ENCODE data around the gene KNDC1.
"Not testable (repeated sequence)": the region's sequence is repeated elsewhere in the genome, so short reads cannot be mapped to it uniquely, and the experiment has no call there.

KNDC1 gene

GRCh38 chr10:133141144-133141957 lies 18.7 kb upstream of the KNDC1 start:
- no peak for DNase-seq

GRCh38 chr10:133141958-133142340 lies 18.1 kb upstream of the KNDC1 start:
- no peak for DNase-seq

- DNase-seq: no peak
Measured at GRCh38 chr10:133142523-133143199, 17.4 kb upstream of the KNDC1 start.

- DNase-seq: no peak
Measured at GRCh38 chr10:133143200-133143533, 16.9 kb upstream of the KNDC1 start.

GRCh38 chr10:133143546-133143945 lies 16.5 kb upstream of the KNDC1 start:
- no peak for DNase-seq

- DNase-seq: no peak
Measured at GRCh38 chr10:133144771-133145170, 15.2 kb upstream of the KNDC1 start.

- DNase-seq: no peak
Measured at GRCh38 chr10:133150226-133150625, 9.8 kb upstream of the KNDC1 start.

- DNase-seq: no peak
Measured at GRCh38 chr10:133150656-133151055, 9.4 kb upstream of the KNDC1 start.

- not testable (repeated sequence) for DNase-seq
Measured at GRCh38 chr10:133151071-133151470, 8.9 kb upstream of the KNDC1 start.

- no peak for DNase-seq
Measured at GRCh38 chr10:133151543-133151972, 8.5 kb upstream of the KNDC1 start.

GRCh38 chr10:133154411-133154810 lies 5.6 kb upstream of the KNDC1 start:
- no peak for DNase-seq

- DNase-seq: no peak
Measured at GRCh38 chr10:133154996-133155778, 4.8 kb upstream of the KNDC1 start.

- no peak for DNase-seq
Measured at GRCh38 chr10:133156674-133157579, 3.1 kb upstream of the KNDC1 start.

GRCh38 chr10:133157662-133158436 lies 2.2 kb upstream of the KNDC1 start:
- no peak for DNase-seq

- no peak for DNase-seq
Measured at GRCh38 chr10:133158437-133158755, 1.6 kb upstream of the KNDC1 start.

- peak; percentile 23 for DNase-seq
Measured at GRCh38 chr10:133158756-133159610, 1.0 kb upstream of the KNDC1 start.

- no peak for DNase-seq
Measured at GRCh38 chr10:133159611-133159949, 439 bp upstream of the KNDC1 start.

- no peak for DNase-seq
Measured at GRCh38 chr10:133160826-133161471, 930 bp downstream of the KNDC1 start.

- DNase-seq: no peak
Measured at GRCh38 chr10:133161486-133162109, 1.6 kb downstream of the KNDC1 start.

Data from NCI-H82 (cell line).